Gastroesophageal sphincter (tissue), 4 donors: ENCODE results near the gene RDH16. TPM values are rescaled to one million over a fixed set of nuclear protein-coding genes. Genes with fewer than 3 reads are reported as not detected.

Source experiments
- ATAC-seq: fragments of 150-250 bp; one replicate; pipeline ENCODE4 v1.9.1; 2016; ENCODE audit warnings: mild to moderate bottlenecking, moderate library complexity
- H3K27ac ChIP-seq, 4 donors: fragments of 200-600 bp; sonication (generic) in 3 of 4; 1 replicate in 3 of 4; 2 replicates in 1 of 4; pipeline ENCODE4 v1.5.1; 2016 to 2019
- H3K27me3 ChIP-seq: fragments of 200-600 bp; sonication (generic); one replicate; pipeline ENCODE4 v1.5.1; 2019
- H3K36me3 ChIP-seq, 2 donors: fragments of 200-600 bp; sonication (generic); one replicate each; pipeline ENCODE4 v1.5.1; 2019; ENCODE audit warnings: control low read depth in 1 of 2
- H3K4me1 ChIP-seq, 3 donors: fragments of 200-600 bp; sonication (generic); 1 replicate in 2 of 3; 2 replicates in 1 of 3; pipeline ENCODE4 v1.5.1; 2016 to 2019; ENCODE audit warnings: control low read depth in 2 of 3
- H3K4me3 ChIP-seq, 2 donors: fragments of 200-600 bp; sonication (generic); one replicate each; pipeline ENCODE4 v1.5.1; 2019; ENCODE audit warnings: mild to moderate bottlenecking in 1 of 2, moderate library complexity in 1 of 2
- H3K9me3 ChIP-seq, 3 donors: fragments of 200-600 bp; sonication (generic); one replicate each; pipeline ENCODE4 v1.5.1; 2017 to 2019; ENCODE audit warnings: control low read depth in 2 of 3
- EP300 ChIP-seq: sonication (generic); formaldehyde crosslinking; IDR thresholded peaks from one replicate; pipeline ENCODE4 v1.6.1; 2017; ENCODE audit warnings: antibody characterized with exemption, mild to moderate bottlenecking
- POLR2A ChIP-seq, 2 donors: fragments of 450-650 bp; IDR thresholded peaks; one replicate each; pipeline ENCODE4 v1.6.1; 2017; ENCODE audit warnings: antibody characterized with exemption in 2 of 2, mild to moderate bottlenecking in 2 of 2, moderate library complexity in 1 of 2
- POLR2AphosphoS5 ChIP-seq: sonication (generic); formaldehyde crosslinking; IDR thresholded peaks from one replicate; pipeline ENCODE4 v1.6.1; 2017; ENCODE audit warnings: antibody characterized with exemption
- WGBS, 2 donors: methylation state at CpG; one replicate each; pipeline ENCODE4 v1.1.5; 2018; ENCODE audit warnings: low coverage in 1 of 2; 5-methylcytosine and 5-hydroxymethylcytosine counted together
- total RNA-seq, 4 donors: library from RNA; depleted of rRNA; stranded (reverse); fragments of >200 nt; gene quantifications; one replicate each; pipeline ENCODE4 v1.1.0, GENCODE V29; 2016
- TF ChIP-seq, protein P1 (sequence below), 4 experiments: fragments of 200-600 bp in 2 of 4; fragments of 450-650 bp in 2 of 4; sonication (generic) in 1 of 4; IDR thresholded peaks; one replicate each; pipeline ENCODE4 v1.5.1; 2017 to 2019; ENCODE audit warnings: antibody characterized with exemption in 4 of 4, mild to moderate bottlenecking in 2 of 4, moderate library complexity in 2 of 4

The RDH16 gene
- total RNA-seq, 4 donors from 2014 or later = 0.22 to 0.81 (median 0.27) TPM; not detected in 1

DNA sequence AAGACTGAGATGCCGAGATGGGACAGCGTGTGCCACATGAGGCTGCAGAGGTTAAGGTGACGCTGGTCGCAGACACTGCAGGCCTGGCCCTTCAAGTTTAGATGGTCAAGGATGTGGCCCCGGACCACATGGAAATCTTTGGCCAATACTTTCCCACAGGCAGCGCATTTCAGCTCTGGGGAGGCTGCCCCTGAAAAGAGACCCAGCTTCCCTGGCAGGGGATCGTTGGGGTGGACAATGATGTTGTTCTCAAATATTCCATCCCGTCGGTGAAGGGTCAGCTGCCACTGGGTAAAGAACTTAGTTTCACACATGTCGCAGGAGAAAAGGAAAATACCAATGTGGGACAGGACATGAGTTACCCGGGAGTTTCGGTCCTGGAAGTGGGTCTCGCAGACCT, 46.0 kb upstream of the RDH16 start:
- TF ChIP-seq EP300 = no peak
- TF ChIP-seq POLR2A (IDR thresholded peaks at IDR 0.05) = no peak
- TF ChIP-seq, protein P1, sequence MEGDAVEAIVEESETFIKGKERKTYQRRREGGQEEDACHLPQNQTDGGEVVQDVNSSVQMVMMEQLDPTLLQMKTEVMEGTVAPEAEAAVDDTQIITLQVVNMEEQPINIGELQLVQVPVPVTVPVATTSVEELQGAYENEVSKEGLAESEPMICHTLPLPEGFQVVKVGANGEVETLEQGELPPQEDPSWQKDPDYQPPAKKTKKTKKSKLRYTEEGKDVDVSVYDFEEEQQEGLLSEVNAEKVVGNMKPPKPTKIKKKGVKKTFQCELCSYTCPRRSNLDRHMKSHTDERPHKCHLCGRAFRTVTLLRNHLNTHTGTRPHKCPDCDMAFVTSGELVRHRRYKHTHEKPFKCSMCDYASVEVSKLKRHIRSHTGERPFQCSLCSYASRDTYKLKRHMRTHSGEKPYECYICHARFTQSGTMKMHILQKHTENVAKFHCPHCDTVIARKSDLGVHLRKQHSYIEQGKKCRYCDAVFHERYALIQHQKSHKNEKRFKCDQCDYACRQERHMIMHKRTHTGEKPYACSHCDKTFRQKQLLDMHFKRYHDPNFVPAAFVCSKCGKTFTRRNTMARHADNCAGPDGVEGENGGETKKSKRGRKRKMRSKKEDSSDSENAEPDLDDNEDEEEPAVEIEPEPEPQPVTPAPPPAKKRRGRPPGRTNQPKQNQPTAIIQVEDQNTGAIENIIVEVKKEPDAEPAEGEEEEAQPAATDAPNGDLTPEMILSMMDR (IDR thresholded peaks at IDR 0.05) = no peak
- TF ChIP-seq POLR2AphosphoS5 = no peak
- 93 to 98% methylated on average over 8 to 10 of the region's 13 CpGs for WGBS, 2 donors
- H3K36me3 ChIP-seq = peaks cover 0 to 60% of the 10 kb centered on the region in 2 donors
- no peak overlapping the region for H3K4me3 ChIP-seq
- H3K27me3 ChIP-seq = no peaks in the 10 kb centered on the region
- H3K9me3 ChIP-seq = no peaks in the 10 kb centered on the region
- no peak overlapping the region for H3K27ac ChIP-seq
- peaks cover 0 to 49% (median 13%) of the 10 kb centered on the region in 3 donors for H3K4me1 ChIP-seq
- ATAC-seq = no peak

DNA sequence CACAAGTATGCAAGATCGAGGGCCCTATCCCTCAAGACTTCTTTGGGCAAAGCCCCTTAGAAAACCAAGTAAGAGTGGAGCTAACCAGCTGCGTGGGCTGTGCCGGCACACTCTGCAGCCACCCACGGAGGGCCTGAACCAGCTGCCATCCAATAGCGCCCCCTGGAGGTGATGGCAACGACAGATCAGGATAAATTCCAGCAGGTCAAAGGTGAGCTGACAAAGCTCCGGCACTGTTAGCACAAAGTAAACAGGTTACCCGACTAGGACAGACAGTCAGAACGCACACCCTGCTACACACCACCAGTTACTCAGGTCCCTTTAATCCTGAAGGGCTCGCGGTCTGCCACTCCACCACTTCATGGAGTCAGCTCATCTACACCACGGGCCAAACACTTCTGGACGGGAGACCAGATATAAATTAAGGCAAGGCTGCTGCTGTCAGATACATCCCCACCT, 44.1 kb upstream of the RDH16 start:
- Histone ChIP-seq H3K4me1 (peaks cover 0 to 41% (median 8%) of the 10 kb centered on the region in 3 donors), H3K9me3 (no peaks in the 10 kb centered on the region), H3K27me3 (no peaks in the 10 kb centered on the region), H3K4me3 (no peak overlapping the region), H3K36me3 (peaks cover 0 to 79% of the 10 kb centered on the region in 2 donors), H3K27ac (no peak overlapping the region)
- TF ChIP-seq, protein P1 (IDR thresholded peaks at IDR 0.05) = peak in 3 of 4 experiments; percentile 34 to 69 (median 57)
- TF ChIP-seq EP300 = no peak
- ATAC-seq = peak; percentile 25
- WGBS, 2 donors = 27 to 47% methylated on average over 3 to 11 of the region's 13 CpGs

DNA sequence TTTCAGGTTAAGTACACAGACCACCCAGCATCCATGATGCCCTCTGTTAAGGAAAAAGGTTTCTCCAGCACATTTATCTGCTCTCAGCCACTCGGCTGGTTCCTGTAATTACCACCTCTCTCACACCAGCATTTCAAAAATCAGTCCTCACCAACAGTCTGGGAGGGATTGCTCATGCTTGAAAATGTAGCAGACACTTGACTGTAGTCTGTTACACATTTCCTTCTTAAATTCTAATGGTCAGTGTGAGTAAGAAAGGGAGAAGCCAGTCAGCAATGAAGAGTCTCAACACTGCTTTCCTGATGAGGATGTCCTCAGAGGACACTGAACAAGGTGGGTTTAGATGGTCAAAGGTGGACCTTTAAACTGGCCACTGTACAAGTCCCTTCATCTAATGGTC, 43.0 kb upstream of the RDH16 start:
- H3K27ac ChIP-seq = no peak overlapping the region
- no peak for ATAC-seq
- peaks cover 0 to 34% (median 8%) of the 10 kb centered on the region in 3 donors for H3K4me1 ChIP-seq
- no CpG with 5 or more reads among the region's 1 CpG for WGBS, 2 donors
- H3K9me3 ChIP-seq = no peaks in the 10 kb centered on the region
- no peak for TF ChIP-seq EP300
- TF ChIP-seq POLR2A (IDR thresholded peaks at IDR 0.05) = no peak
- TF ChIP-seq POLR2AphosphoS5 = no peak
- TF ChIP-seq, protein P1 (IDR thresholded peaks at IDR 0.05) = no peak
- peaks cover 0 to 89% of the 10 kb centered on the region in 2 donors for H3K36me3 ChIP-seq
- no peaks in the 10 kb centered on the region for H3K27me3 ChIP-seq
- H3K4me3 ChIP-seq = no peak overlapping the region

DNA sequence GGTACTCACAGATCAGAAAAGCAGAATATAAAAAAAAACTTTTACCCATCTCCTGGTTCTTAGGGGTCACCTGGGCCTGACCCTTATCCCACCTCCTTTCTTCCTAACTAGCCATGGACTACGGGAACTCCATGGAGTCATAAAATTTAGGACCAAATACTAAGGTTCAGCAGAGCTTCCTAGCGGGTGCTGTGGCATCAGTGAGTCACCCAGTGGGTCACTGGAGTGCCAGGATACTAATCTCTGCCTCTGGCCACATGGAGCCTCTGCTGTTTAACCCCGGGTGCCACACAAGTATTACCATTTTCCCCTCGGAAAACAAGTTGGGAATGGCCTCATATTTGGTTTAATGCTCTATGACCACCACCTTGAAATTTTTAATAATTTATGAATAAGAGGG, 42.0 kb upstream of the RDH16 start:
- WGBS, 2 donors = 62 to 93% methylated on average over 2 to 4 of the region's 4 CpGs
- Histone ChIP-seq H3K9me3 (no peaks in the 10 kb centered on the region), H3K4me3 (no peak overlapping the region)

DNA sequence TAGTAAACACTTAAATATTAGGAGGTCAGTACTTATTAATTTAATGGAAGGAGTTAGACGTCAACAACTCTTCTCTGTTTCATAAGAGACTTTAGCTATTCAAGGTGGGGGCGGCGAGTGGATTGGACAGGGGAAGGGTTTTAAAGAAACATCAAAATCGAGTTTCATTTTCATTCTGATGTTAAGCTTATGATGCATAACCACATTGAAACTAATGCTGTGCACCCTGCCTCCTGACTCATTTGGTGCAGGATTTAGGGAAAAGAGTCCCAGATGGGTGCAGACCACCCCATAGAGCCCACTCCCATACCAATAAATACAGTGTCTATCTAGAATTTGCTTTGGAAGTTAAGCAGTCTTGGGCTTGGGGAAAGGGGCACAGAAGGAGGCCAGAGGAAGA, 41.6 kb upstream of the RDH16 start:
- H3K9me3 ChIP-seq = no peaks in the 10 kb centered on the region
- TF ChIP-seq POLR2AphosphoS5 (no peak), EP300 (no peak)
- H3K4me3 ChIP-seq = no peak overlapping the region
- ATAC-seq = no peak
- H3K4me1 ChIP-seq = peaks cover 0 to 22% (median 0%) of the 10 kb centered on the region in 3 donors
- peaks cover 0 to 85% of the 10 kb centered on the region in 2 donors for H3K36me3 ChIP-seq
- H3K27me3 ChIP-seq = no peaks in the 10 kb centered on the region
- 67 to 68% methylated on average over 4 of the region's 4 CpGs for WGBS, 2 donors
- no peak overlapping the region for H3K27ac ChIP-seq

More for the DNA sequence above, 42.0 kb upstream of the RDH16 start:
- Histone ChIP-seq H3K4me1 (peaks cover 0 to 25% (median 0%) of the 10 kb centered on the region in 3 donors), H3K27ac (no peak overlapping the region), H3K36me3 (peaks cover 0 to 89% of the 10 kb centered on the region in 2 donors), H3K27me3 (no peaks in the 10 kb centered on the region)
- no peak for ATAC-seq
- no peak for TF ChIP-seq EP300
- TF ChIP-seq POLR2AphosphoS5 = no peak
- no peak for TF ChIP-seq POLR2A (IDR thresholded peaks at IDR 0.05)
- TF ChIP-seq, protein P1 (IDR thresholded peaks at IDR 0.05) = no peak
